ENCODE data around the gene NEMF.

DNA sequence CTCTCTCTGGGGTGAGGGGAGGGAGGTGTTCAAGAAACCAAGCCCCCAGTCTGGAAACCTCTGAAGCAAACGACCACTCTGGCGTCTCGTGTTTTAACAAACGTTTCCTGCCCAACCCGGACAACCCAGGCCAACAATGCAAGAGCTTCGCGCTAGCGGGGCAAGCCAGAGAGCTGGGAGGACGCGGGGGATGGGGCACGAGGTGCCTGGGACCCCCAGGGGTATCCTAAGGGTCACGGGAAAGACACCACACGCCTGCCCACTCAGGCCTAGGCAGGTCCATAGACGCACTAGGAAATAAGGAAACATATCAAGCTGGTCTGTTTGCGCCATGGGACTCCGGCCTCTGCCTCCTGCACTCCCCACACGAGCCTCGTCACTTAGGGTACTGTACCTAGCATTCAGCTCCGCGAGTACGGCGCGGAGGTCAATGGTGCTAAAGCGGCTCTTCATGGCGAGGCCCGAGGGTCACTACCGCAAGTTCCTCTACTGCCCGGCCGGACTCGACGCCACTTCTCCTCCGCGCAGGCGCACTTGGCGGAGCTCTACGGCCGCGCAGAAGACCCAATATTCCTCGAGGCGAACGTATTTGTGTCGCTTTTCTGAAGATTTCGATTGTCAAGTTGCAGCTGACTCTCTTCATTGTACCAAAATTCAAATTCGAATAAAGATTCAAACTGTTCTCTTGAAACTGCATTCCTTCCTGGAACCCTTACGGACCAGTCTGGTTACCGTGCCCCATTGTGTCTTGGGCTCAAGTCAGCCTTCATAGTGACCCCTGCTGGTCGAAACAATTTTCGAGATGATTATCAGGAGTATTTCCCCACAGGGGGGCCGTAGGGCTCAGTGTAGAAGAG lies at the start of gene NEMF:
- TF ChIP-seq, protein P1, sequence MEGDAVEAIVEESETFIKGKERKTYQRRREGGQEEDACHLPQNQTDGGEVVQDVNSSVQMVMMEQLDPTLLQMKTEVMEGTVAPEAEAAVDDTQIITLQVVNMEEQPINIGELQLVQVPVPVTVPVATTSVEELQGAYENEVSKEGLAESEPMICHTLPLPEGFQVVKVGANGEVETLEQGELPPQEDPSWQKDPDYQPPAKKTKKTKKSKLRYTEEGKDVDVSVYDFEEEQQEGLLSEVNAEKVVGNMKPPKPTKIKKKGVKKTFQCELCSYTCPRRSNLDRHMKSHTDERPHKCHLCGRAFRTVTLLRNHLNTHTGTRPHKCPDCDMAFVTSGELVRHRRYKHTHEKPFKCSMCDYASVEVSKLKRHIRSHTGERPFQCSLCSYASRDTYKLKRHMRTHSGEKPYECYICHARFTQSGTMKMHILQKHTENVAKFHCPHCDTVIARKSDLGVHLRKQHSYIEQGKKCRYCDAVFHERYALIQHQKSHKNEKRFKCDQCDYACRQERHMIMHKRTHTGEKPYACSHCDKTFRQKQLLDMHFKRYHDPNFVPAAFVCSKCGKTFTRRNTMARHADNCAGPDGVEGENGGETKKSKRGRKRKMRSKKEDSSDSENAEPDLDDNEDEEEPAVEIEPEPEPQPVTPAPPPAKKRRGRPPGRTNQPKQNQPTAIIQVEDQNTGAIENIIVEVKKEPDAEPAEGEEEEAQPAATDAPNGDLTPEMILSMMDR (IDR thresholded peaks at IDR 0.05) = peak; percentile 68 to 87 (median 80)
- TF ChIP-seq POLR2AphosphoS5 (IDR thresholded peaks at IDR 0.05) (peak; percentile 90 to 91), EP300 (IDR thresholded peaks at IDR 0.05) (peak in 1 of 4 donors; percentile 10)
